ENCODE results near the gene ETS1.

GRCh38 chr11:128468111-128468510, 119.2 kb downstream of the ETS1 start:
- TF ChIP-seq CTCF (IDR thresholded peaks at IDR 0.05) (no peak), POLR2A (IDR thresholded peaks at IDR 0.05) (no peak)
